K562 (cell line): ENCODE data around the gene UNC45A. TPM values are rescaled to one million over a fixed set of nuclear protein-coding genes. Genes with fewer than 3 reads are reported as not detected.

Experiments
- BRD9 ChIP-seq: fragments of 450-650 bp; IDR thresholded peaks from 2 replicates; pipeline ENCODE4 v1.6.1; 2018; ENCODE audit warnings: low read depth; ENCODE audit not compliant: partially characterized antibody
- CHD2 ChIP-seq: IDR thresholded peaks from 2 replicates; pipeline ENCODE4 v1.6.1; 2011; ENCODE audit warnings: low read depth, low read length
- CTBP1 ChIP-seq: fragments of 450-650 bp; IDR thresholded peaks from 2 replicates; pipeline ENCODE4 v1.6.1; 2016; ENCODE audit warnings: borderline replicate concordance
- ELF4 ChIP-seq: fragments of 450-650 bp; formaldehyde crosslinking; IDR thresholded peaks from 2 replicates; pipeline ENCODE4 v1.4.0; 2022; ENCODE audit warnings: missing genetic modification characterization
- FOXA3 ChIP-seq, 2 experiments: fragments of 450-650 bp in 1 of 2; sonication (generic) in 1 of 2; formaldehyde crosslinking; IDR thresholded peaks in 1 of 2; conservative IDR thresholded peaks in 1 of 2; 2 replicates each; pipeline versions ENCODE4 v1.4.0 to v1.8.0; 2020 to 2022; ENCODE audit warnings: mild to moderate bottlenecking in 2 of 2, missing genetic modification reagents in 1 of 2
- GATAD2A ChIP-seq: fragments of 450-650 bp; IDR thresholded peaks from 2 replicates; pipeline ENCODE4 v1.6.1; 2017
- GTF2A2 ChIP-seq: IDR thresholded peaks from 2 replicates; pipeline ENCODE4 v1.6.1; 2016; ENCODE audit warnings: mild to moderate bottlenecking, missing genetic modification characterization, missing compliant biosample characterization
- KDM1A ChIP-seq, 2 experiments: fragments of 450-650 bp; IDR thresholded peaks; 2 replicates each; pipeline ENCODE4 v1.6.1; 2016; ENCODE audit warnings: mild to moderate bottlenecking in 2 of 2
- PTBP1 ChIP-seq: fragments of 200-400 bp; formaldehyde crosslinking; IDR thresholded peaks from 2 replicates; pipeline ENCODE4 v1.6.1; 2017; ENCODE audit warnings: low read depth, low read length
- SAP30 ChIP-seq: fragments of 200-600 bp; sonication (generic); IDR thresholded peaks from 2 replicates; pipeline ENCODE4 v1.6.1; 2012; ENCODE audit warnings: borderline replicate concordance, low read depth, mild to moderate bottlenecking, moderate library complexity, low read length, control low read depth, inconsistent platforms; ENCODE audit not compliant: insufficient read depth, poor library complexity, severe bottlenecking
- SIN3B ChIP-seq: fragments of 450-650 bp; IDR thresholded peaks from 2 replicates; pipeline ENCODE4 v1.6.1; 2017; ENCODE audit warnings: low read depth, mild to moderate bottlenecking, moderate library complexity
- SPI1 ChIP-seq: IDR thresholded peaks from 2 replicates; pipeline ENCODE4 v1.6.1; 2011; ENCODE audit warnings: low read depth, low read length, control low read depth, borderline replicate concordance
- SREBF1 ChIP-seq: fragments of 150-350 bp; IDR thresholded peaks from 2 replicates; pipeline ENCODE4 v1.6.1; 2014; ENCODE audit warnings: antibody characterized with exemption, low read depth, low read length, borderline replicate concordance
- SRF ChIP-seq, 2 experiments: fragments of 250-450, 450-650 bp in 1 of 2; sonication (Bioruptor Pico) in 1 of 2; sonication (generic) in 1 of 2; formaldehyde crosslinking; IDR thresholded peaks; 2 replicates each; pipeline versions ENCODE4 v1.5.0 to v1.5.1; 2020 to 2022; ENCODE audit warnings: mild to moderate bottlenecking in 1 of 2, missing genetic modification reagents in 1 of 2
- STAG1 ChIP-seq: sonication (generic); formaldehyde crosslinking; IDR thresholded peaks from 2 replicates; pipeline ENCODE4 v1.5.0; 2020; ENCODE audit warnings: missing genetic modification reagents, borderline replicate concordance
- TARDBP ChIP-seq: fragments of 450-650 bp; IDR thresholded peaks from 2 replicates; pipeline ENCODE4 v1.6.1; 2016
- UBTF ChIP-seq, 2 experiments: IDR thresholded peaks; 2 replicates each; pipeline ENCODE4 v1.6.1; 2012; ENCODE audit warnings: improper control_type of control experiment in 2 of 2, low read depth in 2 of 2, low read length in 2 of 2, borderline replicate concordance in 1 of 2
- YY1 ChIP-seq, 3 experiments: IDR thresholded peaks; 2 replicates each; pipeline ENCODE4 v1.6.1; 2011; ENCODE audit warnings: low read length in 2 of 3, mild to moderate bottlenecking in 2 of 3, moderate library complexity in 2 of 3, borderline replicate concordance in 1 of 3, control low read depth in 1 of 3, low read depth in 1 of 3; ENCODE audit not compliant: insufficient read depth in 3 of 3, insufficient replicate concordance in 2 of 3, control insufficient read depth in 1 of 3, insufficient read length in 1 of 3; ENCODE audit errors: extremely low read depth in 1 of 3
- ZBTB33 ChIP-seq: sonication (generic); formaldehyde crosslinking; IDR thresholded peaks from 2 replicates; pipeline ENCODE4 v1.8.1; 2023; ENCODE audit warnings: mild to moderate bottlenecking, missing genetic modification reagents
- ZNF76 ChIP-seq: fragments of 250-450 bp; sonication (Bioruptor Pico); IDR thresholded peaks from 2 replicates; pipeline ENCODE4 v1.4.0; 2020; ENCODE audit warnings: mild to moderate bottlenecking, moderate library complexity, borderline replicate concordance
- polyA plus RNA-seq, 8 experiments: library from polyadenylated mRNA; depleted of rRNA in 4 of 8; stranded (reverse) in 5 of 8; unstranded in 3 of 8; fragments of >200 nt; fragmentation: Nextera tagmentation in 2 of 8; fragmentation: Illumina TruSeq in 1 of 8; extraction: Ambion mirVana in 2 of 8; extraction: Trizol in 1 of 8; gene quantifications; 2 replicates each; pipeline versions ENCODE4 v1.2.1 to v1.2.3, GENCODE V29; 2011 to 2014; ENCODE audit warnings: inconsistent platforms in 1 of 8, missing spikeins in 1 of 8
- total RNA-seq, 7 experiments: library from RNA; depleted of rRNA in 6 of 7; stranded (reverse); fragments of >200 nt in 6 of 7; fragmentation: Illumina TruSeq in 2 of 7; extraction: Trizol in 2 of 7; gene quantifications; 2 replicates each; pipeline versions ENCODE4 v1.2.1 to v1.2.3, GENCODE V29; 2011 to 2021; ENCODE audit warnings: low replicate concordance in 1 of 7

UNC45A gene
- total and polyA plus RNA-seq, 9 of the 15 experiments (the other 6 are each of a cell fraction or from before 2014, with no cell fraction given), result 22.4 to 79.3 (median 43.7) TPM

- TF ChIP-seq TARDBP, result no peak
- TF ChIP-seq ZBTB33 (CRISPR knock-in tag), result no peak
- TF ChIP-seq YY1 (IDR thresholded peaks at IDR 0.05; ENCODE audit: borderline replicate concordance in 1 of 3, control insufficient read depth in 1 of 3, extremely low read depth in 1 of 3, insufficient read depth in 3 of 3, insufficient read length in 1 of 3, insufficient replicate concordance in 2 of 3, low read depth in 1 of 3, low read length in 2 of 3), result peak in 1 of 3 experiments; percentile 59
- TF ChIP-seq SAP30, result peak; percentile 24
- no peak for TF ChIP-seq GTF2A2 (tag)
- TF ChIP-seq GATAD2A, result peak; percentile 57; the same call in 1 of the 2 replicates
- 0 out of 4 replicates have a peak, but pooled peaks of 1 of the 2 experiments have one; percentile 14 for TF ChIP-seq FOXA3 (CRISPR knock-in tag; conservative IDR thresholded peaks at IDR 0.05 in 1 of 2, IDR thresholded peaks at IDR 0.05 in 1 of 2)
- TF ChIP-seq ELF4, result no peak
- no peak for TF ChIP-seq SIN3B
- TF ChIP-seq KDM1A (IDR thresholded peaks at IDR 0.05), result 0 out of 4 replicates have a peak, but pooled peaks of 1 of the 2 experiments have one; percentile 23
- 0 out of 2 replicates have a peak, but pooled peaks have one; percentile 15 for TF ChIP-seq ZNF76 (CRISPR knock-in tag)
- peak; percentile 72; the same call in 1 of the 2 replicates for TF ChIP-seq CTBP1
- TF ChIP-seq SPI1, result 0 out of 2 replicates have a peak, but pooled peaks have one; percentile 23
- TF ChIP-seq UBTF (IDR thresholded peaks at IDR 0.05; ENCODE audit: borderline replicate concordance in 1 of 2, low read depth in 2 of 2, low read length in 2 of 2), result no peak
- peak; percentile 78 for TF ChIP-seq STAG1
- no peak for TF ChIP-seq PTBP1
- peak; percentile 25 for TF ChIP-seq BRD9
- no peak for TF ChIP-seq SREBF1
- 0 out of 4 replicates have a peak, but pooled peaks of 1 of the 2 experiments have one; percentile 31 for TF ChIP-seq SRF (CRISPR knock-in tag; IDR thresholded peaks at IDR 0.05)
- TF ChIP-seq CHD2, result no peak
Measured at GRCh38 chr15:90934256-90934948, 683 bp upstream of the UNC45A start (continued).
